GM19395 (cell line): Measurements from ENCODE around the gene DCLRE1B.

Experiments
- ATAC-seq: cut with Tn5 transposase; IDR thresholded peaks from one replicate; pipeline ENCODE4 v1.9.1; 2021; ENCODE audit warnings: mild to moderate bottlenecking, moderate library complexity; ENCODE audit not compliant: unreplicated experiment

DCLRE1B gene

DNA sequence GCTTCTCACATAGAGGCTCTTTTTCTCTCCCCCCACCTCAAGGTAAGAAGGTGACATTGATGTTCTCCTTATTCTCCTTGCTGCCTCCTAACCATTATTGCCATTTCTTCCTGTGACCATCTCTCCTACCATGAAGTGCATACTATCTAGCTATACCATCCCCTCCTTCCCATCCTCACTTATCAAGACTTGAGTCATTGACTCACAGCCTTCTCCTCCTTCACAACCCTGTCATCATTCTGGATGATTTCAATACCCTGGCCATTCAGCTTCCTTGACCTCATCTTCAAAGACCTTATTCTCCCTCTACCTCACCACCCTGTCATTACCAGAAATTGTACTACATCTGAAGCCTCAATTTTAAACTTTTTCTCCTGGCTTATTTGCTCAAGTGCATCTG lies 13.1 kb downstream of the DCLRE1B start:
- ATAC-seq: no peak

DNA sequence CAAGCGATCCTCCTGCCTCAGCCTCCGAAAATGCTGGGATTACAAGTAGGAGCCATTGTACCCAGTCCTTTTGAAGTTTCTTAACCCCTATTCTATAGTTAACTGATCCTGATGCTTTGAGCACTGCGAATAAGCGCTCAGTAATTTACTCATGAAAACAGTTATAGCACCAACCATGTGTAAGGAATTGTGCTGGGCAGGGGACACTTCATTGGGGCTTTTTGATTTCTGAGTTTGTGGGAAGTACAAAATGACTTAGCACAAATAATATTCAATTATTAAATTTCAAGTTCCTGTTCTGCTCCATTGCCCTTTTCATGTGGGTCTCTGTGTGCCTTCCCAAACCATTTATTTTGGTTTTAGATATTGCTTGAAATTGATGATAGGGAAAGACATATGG lies 17.8 kb downstream of the DCLRE1B start:
- ATAC-seq: no peak

DNA sequence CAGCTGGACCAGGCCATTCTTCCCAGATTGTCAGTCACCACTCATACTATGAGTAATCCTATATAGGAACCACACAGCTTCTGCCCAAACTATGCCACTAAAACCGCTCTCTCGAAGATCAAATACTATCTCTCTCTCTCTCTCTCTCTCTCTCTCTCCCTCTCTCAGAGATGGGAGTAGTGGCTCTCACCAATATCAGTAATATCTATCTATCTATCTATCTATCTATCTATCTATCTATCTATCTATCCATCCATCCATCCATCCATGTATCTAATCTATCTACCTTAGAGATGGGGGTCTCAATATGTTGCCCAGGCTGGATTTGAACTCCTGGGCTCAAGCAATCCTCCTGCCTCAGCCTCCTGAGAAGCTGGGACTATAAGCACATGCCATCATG lies 19.3 kb downstream of the DCLRE1B start:
- no peak for ATAC-seq

DNA sequence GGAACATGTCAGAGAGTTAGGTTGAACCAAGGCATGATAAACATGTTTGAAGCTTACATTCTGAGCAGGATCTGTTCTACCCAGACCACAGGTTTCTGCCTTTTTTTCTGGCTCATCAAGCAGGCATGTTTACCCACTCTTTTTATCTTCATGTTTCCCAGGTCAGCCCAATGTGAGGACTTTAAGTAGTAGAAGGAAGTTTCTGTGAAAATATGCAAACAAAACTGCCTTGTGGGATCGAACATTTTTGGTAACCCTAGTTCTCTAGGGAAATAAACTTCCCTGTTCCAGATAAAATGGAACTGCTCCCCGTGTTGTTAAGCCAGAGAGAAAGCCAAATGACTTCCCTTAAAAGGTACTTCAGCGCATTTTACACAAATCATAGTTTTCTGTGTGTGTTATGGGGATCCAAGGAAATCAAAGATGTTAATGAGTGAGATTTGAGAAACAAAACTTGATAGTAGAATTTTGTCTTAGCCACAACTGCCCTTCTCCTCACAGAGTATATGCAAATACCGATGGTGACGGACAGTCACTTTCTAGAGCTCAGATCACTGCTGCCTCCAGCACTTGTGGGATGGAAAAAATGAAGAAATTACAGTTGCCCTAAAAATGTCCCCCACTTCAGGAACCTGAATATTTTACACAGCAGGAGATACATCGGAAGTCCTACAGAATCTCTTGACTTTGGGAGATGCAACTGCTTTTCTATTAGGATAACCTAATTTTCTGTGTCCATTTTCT lies 23.2 kb downstream of the DCLRE1B start:
- ATAC-seq: peak; percentile 35

DNA sequence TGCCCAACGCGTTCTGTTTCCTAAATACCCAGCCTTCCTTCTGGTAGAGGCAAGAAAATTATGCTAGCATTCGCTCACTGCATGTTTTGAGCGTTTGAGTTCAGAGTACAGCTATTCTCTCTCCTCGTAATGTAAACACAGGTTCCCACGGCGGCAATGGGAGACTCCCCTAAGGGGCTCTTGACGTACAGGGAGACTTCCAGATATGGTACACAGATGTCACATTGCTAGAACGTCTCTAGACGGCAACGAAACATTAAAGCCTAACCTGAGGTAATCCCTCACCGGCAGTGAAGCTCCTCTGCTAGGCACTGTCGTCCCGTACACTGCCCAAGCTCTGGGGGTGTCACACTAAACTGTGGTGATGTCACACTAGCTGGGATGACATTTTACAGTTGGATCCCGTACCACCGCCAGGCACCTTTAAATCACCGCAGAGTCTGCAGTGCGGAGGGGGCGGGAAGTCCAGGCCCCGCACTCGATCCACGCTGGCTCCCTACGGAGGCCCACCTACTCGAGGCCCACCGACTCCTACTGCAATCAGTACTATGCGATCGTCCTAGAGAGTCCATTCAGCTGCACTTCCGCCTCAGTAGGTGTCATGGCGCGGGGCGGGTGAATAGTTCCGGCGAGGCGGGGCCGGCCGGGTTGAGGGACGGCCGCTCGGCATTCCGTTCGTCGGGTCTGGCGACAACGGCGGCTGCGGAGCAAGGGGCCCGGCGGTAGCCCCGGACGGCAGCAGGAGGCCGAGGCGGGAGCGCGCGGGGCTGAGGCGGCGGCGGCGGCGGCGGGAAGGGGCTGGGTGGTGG lies 24.0 kb downstream of the DCLRE1B start, which contains the start of gene HIPK1:
Gene HIPK1, plus strand, starts transcription at position 384 of the 809 bp plus-strand sequence.
- ATAC-seq: peak; percentile 68

DNA sequence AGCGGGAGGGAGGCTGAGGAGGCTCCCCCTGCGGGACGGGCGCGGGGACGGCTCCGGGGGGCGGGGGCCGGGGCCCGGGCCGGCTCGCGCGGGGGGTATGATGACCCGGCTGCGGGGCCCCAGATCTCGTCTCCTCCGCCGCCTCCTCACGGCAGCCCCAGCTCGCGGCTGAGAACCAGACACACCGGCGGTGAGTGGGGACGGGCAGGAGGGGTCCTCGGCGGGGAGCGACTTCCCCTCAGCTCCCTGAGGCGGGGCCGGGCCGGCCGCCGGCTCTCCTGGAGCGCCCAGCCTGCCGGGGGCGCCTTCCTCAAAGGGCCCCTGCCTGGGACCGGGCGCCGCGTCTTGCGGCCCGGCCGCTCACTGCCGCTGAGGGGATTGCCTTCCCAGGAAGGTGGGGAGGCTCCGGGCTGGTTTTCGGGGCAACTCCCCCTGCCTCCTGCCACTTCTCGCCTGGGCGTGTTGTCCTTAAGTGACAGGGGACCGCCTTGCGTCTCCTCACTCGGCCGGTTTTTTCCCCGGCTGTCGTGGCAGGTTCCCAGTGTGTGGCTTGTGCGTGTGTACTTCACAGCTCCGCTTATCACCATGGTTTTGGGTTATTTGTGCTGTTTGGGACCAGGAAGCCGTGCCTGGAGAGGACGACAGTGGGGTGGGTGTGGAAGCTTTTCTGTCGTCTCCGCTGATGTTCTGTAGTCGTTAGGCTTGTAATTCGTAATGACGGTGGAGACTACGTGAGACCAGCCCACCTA lies 24.8 kb downstream of the DCLRE1B start:
- peak; percentile 30 for ATAC-seq

DNA sequence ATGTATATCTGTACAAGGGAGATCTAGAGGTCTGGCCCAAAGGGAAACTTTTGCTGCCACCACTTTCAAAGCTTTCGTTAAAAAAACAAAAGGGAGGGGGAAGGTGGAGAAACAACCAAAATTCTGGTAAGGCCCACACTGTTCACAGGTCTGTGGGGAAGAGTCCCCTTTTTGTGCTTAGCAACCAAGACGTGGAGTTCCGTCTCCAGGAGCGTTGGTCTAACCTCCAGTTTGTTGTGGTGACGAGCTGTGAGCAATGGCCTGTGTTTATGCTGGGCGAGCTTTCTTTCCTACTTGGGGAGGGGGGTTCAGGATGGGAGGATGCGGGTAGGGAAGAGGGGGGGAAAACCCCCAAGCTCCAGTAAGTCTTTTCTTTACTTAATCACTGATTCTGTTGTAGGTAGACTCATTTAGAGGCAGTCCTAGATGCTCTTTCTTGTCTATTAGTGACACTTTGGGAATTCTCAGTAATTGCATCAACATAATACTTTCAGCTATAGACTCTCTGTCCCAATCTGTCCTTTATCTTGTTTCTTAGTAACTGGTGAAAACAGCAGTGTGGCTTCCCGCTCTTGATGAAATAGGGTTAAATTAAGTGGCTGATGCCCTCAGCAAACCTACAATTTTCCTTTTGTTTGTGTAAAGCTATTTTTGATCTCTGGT lies 25.5 kb downstream of the DCLRE1B start:
- ATAC-seq: peak; percentile 46

DNA sequence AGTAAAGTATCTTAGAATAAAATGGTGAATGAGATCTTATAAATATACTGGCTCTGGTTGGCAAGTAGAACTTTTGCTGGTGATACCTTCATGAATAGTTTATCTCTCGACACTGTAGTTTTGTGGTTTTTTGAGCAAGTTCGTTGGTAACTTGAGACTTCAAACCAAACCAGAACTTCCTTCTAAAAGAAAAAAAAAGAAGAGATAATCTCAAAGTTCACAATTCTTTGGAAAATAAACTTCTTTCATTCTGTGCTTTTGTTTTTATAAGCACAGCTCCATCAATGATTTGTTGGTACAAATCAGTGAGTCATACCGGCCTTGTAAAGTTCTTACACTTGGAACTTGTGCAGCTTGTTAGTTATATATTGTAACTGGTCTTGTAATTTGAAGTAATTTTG lies 26.3 kb downstream of the DCLRE1B start:
- ATAC-seq: no peak

DNA sequence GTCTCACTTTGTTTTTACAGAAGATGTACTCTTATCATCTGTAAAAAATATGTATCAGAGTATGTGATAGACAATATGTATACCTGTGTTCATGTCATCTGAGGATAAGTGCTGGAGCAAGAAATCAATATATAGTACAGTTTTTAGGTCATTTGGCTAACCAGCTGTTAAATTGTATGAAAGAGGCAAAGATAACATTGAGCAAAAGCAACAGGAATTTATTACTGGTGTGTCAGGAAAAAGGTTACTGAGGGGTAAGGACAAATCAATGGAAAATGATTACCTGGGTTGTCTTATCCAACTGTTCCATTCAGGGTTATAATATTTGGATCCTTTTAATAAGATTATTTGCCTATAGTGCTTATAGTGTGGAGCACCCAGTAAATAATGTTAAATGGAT lies 28.9 kb downstream of the DCLRE1B start:
- ATAC-seq: no peak

DNA sequence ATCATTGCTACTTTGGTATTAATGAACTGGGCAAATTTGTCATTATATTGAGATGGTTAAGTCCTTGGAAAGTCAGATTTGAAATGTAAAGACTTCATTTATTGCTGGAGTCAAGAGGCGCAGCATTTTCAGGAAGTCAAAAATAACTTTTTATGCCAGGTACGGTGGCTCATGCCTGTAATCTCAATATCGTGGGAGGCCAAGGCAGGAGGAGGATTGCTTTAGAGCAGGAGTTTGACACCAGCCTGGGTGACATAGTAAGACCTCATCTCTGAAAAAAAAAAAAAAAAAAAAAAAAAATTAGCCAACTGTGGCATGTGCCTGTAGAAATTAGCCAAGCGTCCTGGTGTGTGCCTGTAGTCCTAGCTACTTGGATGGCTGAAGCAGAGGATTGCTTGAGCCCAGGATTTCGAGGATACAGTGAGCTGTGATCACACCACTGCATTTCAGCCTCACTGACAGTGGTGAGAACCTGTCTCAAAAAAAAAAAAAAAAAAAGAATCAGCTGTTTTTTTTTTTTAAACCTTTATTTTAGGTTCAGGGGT lies 29.5 kb downstream of the DCLRE1B start:
- ATAC-seq: no peak

DNA sequence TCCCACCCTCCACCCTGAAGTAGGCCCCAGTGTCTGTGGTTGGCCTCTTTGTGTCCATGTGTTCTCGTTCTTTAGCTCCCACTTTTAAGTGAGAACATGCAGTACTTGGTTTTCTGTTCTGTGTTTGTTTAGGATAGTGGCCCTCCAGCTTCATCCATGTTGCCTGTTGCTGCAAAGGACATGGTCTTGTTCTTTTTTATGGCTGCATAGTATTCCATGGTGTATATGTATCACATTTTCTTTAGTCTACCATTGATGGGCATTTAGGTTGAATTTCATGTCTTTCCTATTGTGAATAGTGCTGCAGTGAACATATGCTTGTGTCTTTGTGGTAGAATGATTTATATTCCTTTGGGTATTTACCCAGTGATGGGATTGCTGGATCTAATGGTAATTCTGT lies 30.1 kb downstream of the DCLRE1B start:
- ATAC-seq: no peak

DNA sequence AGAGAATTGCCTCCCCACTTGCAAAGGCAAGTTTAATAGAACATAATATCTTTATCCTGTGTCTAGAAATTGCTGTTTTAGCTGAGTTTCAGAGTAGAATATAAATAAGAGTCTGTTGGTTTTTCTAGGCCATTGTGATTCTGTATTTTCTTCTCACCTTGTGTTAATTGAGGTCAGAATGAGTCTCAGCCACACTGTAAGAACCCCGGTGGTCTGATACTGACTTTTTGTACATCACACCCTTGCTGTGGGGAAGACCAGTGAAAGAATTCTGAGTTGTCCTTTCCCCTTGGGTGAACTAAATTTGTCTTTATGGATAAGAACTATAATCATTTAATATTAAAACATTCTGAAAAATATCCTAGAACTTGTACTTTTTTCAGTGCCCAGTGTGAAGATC lies 30.8 kb downstream of the DCLRE1B start:
- no peak for ATAC-seq

DNA sequence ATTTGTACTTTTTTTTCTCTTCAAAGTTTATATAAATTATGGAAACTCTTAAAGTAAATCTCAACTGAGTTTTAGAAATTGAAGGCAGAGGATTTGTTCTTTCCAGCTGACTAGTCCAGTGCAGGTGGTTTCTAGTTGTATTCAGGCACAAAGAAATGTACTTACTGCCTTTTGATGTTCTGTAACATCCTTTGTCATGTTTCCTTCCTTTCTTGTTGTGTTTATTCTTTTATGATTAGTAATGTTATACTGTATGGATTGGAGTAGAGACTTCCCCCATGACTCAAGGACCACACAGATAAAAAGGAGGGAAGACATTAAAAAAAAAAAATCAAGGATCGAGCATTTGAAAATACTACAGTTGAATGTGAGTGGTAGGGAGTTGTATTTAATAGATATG lies 32.0 kb downstream of the DCLRE1B start:
- ATAC-seq: no peak

DNA sequence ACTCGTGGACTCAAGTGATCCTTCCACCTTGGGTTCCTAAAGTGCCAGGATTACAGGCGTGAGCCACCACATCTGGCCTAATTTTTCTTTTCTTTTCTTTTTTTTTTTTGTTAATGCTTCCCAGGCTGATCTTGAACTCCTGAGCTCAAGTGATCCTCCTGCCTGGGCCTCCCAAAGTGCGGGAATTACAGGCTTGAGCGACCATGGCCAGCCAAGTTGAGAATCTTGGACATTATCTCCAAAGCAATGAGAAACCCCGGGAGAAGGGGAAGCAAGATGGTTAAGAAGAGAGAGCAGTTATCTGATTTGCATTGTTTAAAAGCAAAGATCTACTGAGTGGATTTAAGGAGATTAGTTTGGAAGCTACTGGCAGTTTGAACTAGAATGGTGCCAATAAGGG lies 33.1 kb downstream of the DCLRE1B start:
- ATAC-seq: no peak

DNA sequence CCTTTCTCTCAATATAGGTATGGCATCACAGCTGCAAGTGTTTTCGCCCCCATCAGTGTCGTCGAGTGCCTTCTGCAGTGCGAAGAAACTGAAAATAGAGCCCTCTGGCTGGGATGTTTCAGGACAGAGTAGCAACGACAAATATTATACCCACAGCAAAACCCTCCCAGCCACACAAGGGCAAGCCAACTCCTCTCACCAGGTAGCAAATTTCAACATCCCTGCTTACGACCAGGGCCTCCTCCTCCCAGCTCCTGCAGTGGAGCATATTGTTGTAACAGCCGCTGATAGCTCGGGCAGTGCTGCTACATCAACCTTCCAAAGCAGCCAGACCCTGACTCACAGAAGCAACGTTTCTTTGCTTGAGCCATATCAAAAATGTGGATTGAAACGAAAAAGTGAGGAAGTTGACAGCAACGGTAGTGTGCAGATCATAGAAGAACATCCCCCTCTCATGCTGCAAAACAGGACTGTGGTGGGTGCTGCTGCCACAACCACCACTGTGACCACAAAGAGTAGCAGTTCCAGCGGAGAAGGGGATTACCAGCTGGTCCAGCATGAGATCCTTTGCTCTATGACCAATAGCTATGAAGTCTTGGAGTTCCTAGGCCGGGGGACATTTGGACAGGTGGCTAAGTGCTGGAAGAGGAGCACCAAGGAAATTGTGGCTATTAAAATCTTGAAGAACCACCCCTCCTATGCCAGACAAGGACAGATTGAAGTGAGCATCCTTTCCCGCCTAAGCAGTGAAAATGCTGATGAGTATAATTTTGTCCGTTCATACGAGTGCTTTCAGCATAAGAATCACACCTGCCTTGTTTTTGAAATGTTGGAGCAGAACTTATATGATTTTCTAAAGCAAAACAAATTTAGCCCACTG lies 35.5 kb downstream of the DCLRE1B start:
- ATAC-seq: peak; percentile 66

DNA sequence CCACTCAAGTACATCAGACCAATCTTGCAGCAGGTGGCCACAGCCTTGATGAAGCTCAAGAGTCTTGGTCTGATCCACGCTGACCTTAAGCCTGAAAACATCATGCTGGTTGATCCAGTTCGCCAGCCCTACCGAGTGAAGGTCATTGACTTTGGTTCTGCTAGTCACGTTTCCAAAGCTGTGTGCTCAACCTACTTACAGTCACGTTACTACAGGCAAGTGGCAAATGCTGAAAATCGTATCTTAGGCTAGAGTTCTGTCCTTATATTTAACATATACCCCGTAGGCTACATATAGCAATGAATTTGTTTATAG lies 36.1 kb downstream of the DCLRE1B start:
- ATAC-seq: no peak

DNA sequence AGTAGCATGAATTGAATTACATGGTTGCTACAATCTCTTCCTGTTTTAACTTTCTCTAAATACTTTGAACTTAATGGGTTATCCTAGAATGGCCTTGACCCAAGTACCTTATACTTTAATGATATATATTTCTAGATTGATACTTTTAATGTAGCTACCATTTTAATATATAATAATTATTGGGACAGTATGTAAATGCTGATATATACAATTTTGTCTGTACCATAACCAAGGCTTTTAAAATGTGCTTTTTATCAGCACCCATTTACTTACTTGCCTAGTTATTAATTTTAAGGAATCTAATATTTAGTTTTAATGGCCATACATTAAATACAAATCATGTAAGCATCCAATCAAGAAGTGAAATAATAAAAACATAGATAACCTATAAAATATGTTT lies 37.4 kb downstream of the DCLRE1B start:
- no peak for ATAC-seq

DNA sequence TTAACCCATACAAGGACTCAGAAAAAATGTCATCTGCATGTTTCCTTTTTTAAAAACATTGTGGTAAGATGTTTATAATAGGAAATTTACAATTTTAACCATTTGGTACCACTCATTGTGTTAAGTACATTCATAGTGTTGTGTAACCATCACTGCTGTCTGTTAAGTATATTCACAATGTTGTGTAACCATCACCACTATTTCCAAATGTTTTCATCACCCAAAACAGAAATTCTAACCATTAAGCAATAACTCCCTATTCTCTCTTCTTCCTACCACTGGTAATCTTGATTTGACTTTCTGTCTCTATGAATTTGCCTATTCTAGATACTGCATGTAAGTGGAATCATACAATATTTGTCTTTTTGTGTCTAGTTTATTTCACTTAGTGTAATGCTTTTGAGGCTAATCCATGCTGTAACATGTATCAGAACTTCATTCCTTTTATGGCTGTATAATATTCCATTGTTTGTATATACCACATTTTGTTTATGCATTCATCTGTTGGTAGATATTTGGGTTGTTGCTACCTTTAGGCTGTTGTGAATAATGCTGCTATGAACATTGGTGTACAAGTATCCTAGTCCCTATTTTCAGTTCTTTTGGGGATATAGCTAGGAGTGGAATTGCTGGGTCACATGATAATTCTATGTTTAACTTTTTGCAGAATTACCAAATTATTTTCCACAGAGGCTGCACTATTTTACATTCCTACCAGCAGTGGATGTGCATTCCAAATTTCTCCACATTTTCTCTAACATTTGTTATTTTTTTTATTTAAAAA lies 38.1 kb downstream of the DCLRE1B start:
- ATAC-seq: no peak

DNA sequence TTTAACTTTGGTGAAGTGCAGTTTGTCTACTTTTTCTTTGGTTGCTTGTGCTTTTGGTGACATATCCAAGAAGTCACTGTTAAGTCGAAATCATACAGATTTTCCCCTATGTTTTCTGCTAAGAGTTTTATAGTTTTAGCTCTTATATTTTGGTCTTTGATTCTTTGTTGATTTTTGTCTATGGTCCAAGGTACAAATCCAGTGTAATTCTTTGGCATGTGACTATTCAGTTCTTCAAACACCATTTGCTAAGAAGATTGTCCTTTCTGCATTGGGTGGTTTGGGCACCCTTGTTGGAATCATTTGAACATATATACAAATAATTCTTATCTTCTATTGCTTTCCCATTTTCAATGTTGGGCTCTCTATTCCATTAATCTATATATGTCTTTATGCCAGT lies 40.2 kb downstream of the DCLRE1B start:
- no peak for ATAC-seq
